ENCODE results near the gene KRT27.
A peak's percentile ranks its signal among the peaks of the same experiment; 100 is the strongest.
"Not testable (repeated sequence)": the region's sequence is repeated elsewhere in the genome, so short reads cannot be mapped to it uniquely, and the experiment has no call there.

Gene KRT27

DNA sequence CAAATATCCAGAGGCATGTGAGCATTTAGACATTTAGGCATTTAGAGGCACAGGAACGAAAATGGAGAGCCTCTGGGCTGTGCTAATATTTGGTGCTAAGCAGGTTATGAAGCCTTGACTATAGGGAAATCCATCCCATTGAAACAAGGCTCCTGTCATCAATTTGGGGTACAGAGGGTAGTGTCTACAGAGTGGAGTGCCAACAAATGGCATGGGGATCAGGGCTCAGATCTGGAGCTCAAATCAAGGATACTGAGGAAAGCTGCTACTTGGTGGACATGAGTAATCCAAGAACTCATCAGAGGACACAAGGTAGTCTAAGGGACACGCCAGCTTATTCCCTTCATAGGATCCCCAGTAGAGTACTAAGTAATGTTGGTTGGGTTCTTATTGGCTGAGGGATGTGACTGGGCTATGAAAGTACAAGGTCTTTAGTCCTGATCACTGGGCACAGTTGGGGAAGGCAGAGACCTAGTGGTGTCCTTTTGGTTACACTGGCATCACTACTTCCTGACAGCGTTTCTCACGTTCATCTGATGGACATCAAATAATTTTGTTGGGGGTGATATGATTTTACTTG is 34.8 kb upstream of the KRT27 start:
- H3K36me3 Mint-ChIP-seq: peaks cover 14% of the 10 kb centered on the region
- peak overlapping the region; percentile 95 for H3K4me3 Mint-ChIP-seq
- no peak overlapping the region for H3K27ac Mint-ChIP-seq
- H3K9me3 Mint-ChIP-seq (ENCODE audit: low read depth): no peaks in the 10 kb centered on the region
- peaks cover 14% of the 10 kb centered on the region for H3K27me3 Mint-ChIP-seq
- H3K4me1 Mint-ChIP-seq (ENCODE audit: low read depth): peaks cover 18% of the 10 kb centered on the region

DNA sequence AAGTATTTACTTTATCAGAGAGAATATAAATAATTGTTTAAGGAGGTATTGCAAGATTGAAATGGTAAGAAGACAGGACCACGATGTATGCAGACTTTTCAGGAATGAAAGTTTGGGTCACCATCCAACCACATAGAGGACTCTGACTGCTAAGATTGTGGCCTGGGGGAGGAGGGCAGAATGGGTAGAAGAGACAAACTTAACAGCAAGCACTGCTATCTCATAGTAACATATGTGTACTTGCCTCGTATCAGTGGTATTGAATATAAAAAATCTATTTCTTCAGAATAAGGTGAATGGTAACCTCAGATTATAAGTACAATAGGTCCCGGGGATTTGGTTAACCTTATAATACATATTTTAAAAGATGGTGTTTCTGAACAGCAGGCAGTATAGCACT is 34.2 kb upstream of the KRT27 start:
- Mint-ChIP-seq H3K36me3 (peaks cover 14% of the 10 kb centered on the region), H3K27ac (no peak overlapping the region), H3K27me3 (peaks cover 17% of the 10 kb centered on the region), H3K4me3 (peak overlapping the region; percentile 95), H3K4me1 (ENCODE audit: low read depth) (peaks cover 18% of the 10 kb centered on the region), H3K9me3 (ENCODE audit: low read depth) (no peaks in the 10 kb centered on the region)

DNA sequence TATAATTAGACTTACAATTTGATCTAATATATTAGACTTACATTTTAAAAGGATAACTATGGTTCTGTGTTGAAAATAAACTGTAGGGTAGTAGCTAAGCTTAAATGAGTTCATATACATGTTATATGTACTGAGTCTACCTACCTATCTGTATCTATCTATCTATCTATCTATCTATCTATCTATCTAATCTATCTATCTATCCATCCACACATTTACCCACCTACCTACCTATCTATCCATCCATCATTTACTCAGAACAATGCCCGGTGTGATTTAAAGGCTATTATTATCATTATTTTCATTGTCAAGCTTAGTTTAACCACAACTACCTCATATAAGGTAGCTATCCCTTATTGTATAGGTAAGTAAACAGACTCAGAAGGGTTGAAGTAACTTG is 33.0 kb upstream of the KRT27 start:
- Mint-ChIP-seq H3K27me3 (peaks cover 24% of the 10 kb centered on the region), H3K4me3 (no peak overlapping the region), H3K4me1 (ENCODE audit: low read depth) (peaks cover 16% of the 10 kb centered on the region), H3K27ac (no peak overlapping the region), H3K36me3 (peaks cover 14% of the 10 kb centered on the region), H3K9me3 (ENCODE audit: low read depth) (no peaks in the 10 kb centered on the region)

DNA sequence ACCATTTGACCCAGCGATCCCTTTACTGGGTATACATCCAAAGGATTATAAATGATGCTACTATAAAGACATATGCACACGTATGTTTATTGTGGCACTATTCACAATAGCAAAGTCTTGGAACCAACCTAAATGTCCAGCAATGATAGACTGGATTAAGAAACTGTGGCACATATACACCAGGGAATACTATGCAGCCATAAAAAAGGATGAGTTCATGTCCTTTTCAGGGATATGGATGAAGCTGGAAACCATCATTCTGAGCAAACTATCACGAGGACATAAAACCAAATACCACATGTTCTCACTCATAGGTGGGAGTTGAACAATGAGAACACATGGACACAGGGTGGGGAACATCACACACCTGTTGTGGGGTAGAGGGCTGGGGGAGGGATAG is 32.3 kb upstream of the KRT27 start:
- H3K9me3 Mint-ChIP-seq (ENCODE audit: low read depth); H3K4me3 Mint-ChIP-seq; H3K27ac Mint-ChIP-seq: not testable (repeated sequence)
- H3K4me1 Mint-ChIP-seq (ENCODE audit: low read depth): peaks cover 10% of the 10 kb centered on the region
- peaks cover 31% of the 10 kb centered on the region for H3K27me3 Mint-ChIP-seq
- H3K36me3 Mint-ChIP-seq: peaks cover 14% of the 10 kb centered on the region

DNA sequence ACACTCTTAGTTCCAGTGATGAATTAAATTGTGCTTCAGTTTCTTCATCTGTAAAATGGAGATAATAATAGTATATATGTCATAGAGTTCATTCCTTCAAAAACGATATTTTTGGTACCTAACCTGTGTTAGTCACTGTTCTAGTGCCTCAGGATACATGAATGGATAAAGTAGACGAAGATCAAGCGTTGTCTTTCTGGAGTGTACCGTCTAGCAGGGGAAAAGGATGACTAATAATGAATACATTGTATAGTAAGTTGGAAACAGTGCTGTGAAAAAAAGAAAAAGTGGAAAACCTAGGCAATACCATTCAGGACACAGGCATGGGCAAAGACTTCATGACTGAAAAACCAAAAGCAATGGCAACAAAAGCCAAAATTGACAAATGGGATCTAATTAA is 31.5 kb upstream of the KRT27 start:
- Mint-ChIP-seq H3K36me3 (peaks cover 14% of the 10 kb centered on the region), H3K4me3 (no peak overlapping the region), H3K27ac (no peak overlapping the region), H3K9me3 (ENCODE audit: low read depth) (no peaks in the 10 kb centered on the region), H3K4me1 (ENCODE audit: low read depth) (peaks cover 8% of the 10 kb centered on the region), H3K27me3 (peaks cover 37% of the 10 kb centered on the region)

DNA sequence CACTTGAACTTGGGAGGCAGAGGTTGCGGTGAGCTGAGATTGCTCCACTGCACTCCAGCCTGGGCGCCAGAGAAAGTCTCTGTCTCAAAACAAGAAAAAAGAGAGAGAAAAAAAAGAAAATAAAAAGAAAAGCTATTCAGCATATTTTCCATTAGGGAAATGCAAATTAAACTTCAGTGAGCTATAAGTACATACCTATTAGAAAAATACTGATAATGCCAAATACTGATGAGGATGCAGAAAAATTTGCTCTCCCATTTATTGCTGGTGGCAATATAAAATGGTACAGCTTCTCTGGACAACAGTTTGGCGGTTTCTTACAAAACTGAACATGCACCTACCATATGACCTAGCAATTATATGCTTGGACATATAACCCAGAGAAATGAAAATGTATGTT is 30.3 kb upstream of the KRT27 start:
- H3K36me3 Mint-ChIP-seq: peaks cover 10% of the 10 kb centered on the region
- no peak overlapping the region for H3K27ac Mint-ChIP-seq
- no peak overlapping the region for H3K4me3 Mint-ChIP-seq
- no peaks in the 10 kb centered on the region for H3K9me3 Mint-ChIP-seq (ENCODE audit: low read depth)
- peaks cover 3% of the 10 kb centered on the region for H3K4me1 Mint-ChIP-seq (ENCODE audit: low read depth)
- peaks cover 42% of the 10 kb centered on the region for H3K27me3 Mint-ChIP-seq

DNA sequence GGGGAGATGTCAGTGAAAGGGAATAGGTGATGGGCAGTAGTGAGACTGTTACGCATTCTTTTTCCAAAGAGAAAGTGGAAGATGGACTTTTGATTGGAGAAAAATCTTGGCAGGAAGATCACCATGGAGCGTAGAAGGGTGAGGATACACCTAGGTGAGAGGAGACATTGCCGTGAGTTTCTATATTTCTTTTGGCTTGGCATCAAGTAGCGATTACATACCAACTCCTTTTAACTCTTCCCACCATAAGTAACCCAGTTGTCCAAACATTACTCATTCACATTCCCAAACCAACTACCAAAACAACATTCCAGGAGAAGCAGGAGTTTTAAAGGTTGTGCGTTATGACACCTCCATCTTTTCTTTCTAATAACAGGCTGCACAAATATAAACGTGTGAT is 28.1 kb upstream of the KRT27 start:
- Mint-ChIP-seq H3K27me3 (peaks cover 52% of the 10 kb centered on the region), H3K27ac (no peak overlapping the region), H3K4me3 (no peak overlapping the region), H3K36me3 (no peaks in the 10 kb centered on the region), H3K4me1 (ENCODE audit: low read depth) (no peaks in the 10 kb centered on the region), H3K9me3 (ENCODE audit: low read depth) (no peaks in the 10 kb centered on the region)

DNA sequence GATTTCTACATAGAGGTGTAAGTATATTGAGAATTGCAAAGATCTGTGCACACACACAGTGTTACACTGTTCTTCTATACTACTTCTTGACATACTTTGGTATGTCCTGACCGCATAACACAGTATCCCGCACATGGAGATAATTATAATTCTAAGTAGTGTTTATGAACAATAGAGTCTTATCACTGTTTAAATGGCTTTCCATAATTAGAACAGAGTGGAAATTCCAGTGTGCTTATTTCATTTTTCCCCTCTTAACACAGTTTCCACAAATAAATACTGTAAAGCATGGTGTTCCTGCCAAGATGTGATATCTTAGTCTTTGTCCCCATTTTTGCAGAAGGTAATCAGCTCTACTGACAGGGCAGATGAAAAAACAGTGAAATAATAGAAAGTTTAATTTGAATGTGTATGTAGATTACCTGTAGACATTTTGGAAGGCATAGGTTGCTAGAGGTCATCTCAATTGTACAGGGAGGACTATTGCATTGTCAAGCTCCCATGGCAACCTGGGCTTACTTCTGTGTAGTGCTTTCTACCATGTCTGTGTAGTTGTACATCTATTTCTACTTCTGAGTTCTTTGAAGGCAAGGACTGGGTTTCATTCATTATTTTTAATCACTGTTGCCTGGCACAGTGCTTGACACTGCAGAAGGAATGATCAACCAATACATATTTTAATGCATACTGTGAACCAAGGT is 27.5 kb upstream of the KRT27 start:
- Mint-ChIP-seq H3K36me3 (peaks cover 3% of the 10 kb centered on the region), H3K27me3 (peaks cover 56% of the 10 kb centered on the region), H3K27ac (no peak overlapping the region), H3K9me3 (ENCODE audit: low read depth) (no peaks in the 10 kb centered on the region), H3K4me1 (ENCODE audit: low read depth) (no peaks in the 10 kb centered on the region), H3K4me3 (no peak overlapping the region)

DNA sequence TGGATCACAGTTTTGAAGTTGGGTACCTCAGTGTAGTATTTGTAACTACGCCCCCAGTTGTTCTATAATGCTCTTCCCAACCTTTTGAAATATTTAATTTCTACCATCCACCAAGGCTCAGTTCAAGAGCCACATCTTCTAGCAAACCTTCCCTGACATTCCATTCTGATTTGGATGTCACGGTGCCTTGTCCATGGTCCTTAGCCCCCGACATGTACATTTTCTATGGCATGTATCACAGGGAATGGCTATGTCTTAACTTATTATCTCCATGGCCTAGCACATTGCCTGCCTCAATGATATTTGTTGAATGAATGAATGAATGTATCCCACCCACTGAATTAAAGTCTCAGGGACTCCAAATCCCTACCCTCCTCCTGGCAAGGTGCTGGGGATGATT is 23.8 kb upstream of the KRT27 start:
- Mint-ChIP-seq H3K36me3 (peaks cover 3% of the 10 kb centered on the region), H3K27ac (no peak overlapping the region), H3K9me3 (ENCODE audit: low read depth) (no peaks in the 10 kb centered on the region), H3K27me3 (peaks cover 44% of the 10 kb centered on the region), H3K4me1 (ENCODE audit: low read depth) (peaks cover 3% of the 10 kb centered on the region), H3K4me3 (no peak overlapping the region)

DNA sequence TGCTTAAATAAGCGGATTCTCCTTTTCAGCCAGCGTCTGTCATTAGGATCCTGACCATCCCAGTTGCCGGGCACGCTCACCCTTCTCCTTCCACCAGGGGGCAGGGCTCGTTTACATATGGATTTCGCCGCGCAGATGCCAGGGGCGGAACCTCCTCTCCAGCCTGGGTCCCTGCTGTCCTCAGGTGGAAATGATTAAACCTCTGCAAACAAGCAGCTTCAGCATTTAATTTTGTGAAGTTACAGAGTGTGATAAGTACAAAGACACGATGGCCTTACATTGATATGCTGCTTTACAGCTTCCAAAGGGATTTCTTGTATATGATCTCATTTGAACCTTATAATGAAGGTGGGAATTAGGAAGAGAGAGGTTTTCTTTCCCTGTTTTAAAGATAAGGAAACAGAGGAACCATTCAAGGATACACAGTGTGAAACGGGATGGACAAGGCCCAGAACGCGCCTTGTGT is 21.3 kb upstream of the KRT27 start:
- Mint-ChIP-seq H3K27me3 (peaks cover 30% of the 10 kb centered on the region), H3K9me3 (ENCODE audit: low read depth) (no peaks in the 10 kb centered on the region), H3K4me1 (ENCODE audit: low read depth) (peaks cover 3% of the 10 kb centered on the region), H3K36me3 (peaks cover 3% of the 10 kb centered on the region), H3K27ac (no peak overlapping the region), H3K4me3 (no peak overlapping the region)

DNA sequence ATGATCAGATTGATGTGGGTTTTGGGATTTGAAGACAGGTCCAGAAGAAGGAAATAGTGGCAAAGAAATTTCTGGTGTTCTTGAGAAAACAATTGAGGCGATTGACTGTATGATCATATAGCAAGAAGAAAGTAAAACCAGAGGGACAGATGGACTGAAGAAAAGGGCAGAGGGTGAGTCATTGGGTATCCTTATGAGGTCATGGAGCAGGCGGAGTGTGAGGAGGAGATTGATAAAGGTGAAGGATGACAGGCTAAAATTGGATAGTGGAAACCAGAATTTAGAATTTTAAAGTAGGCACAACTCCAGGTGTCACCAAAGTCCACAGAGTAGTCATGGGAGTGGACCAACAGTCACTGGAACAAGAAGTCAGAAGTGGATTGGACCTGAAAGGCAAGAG is 18.8 kb upstream of the KRT27 start:
- no peak overlapping the region for H3K27ac Mint-ChIP-seq
- no peaks in the 10 kb centered on the region for H3K9me3 Mint-ChIP-seq (ENCODE audit: low read depth)
- no peak overlapping the region for H3K4me3 Mint-ChIP-seq
- peaks cover 22% of the 10 kb centered on the region for H3K27me3 Mint-ChIP-seq
- H3K36me3 Mint-ChIP-seq: peaks cover 3% of the 10 kb centered on the region
- peaks cover 3% of the 10 kb centered on the region for H3K4me1 Mint-ChIP-seq (ENCODE audit: low read depth)

DNA sequence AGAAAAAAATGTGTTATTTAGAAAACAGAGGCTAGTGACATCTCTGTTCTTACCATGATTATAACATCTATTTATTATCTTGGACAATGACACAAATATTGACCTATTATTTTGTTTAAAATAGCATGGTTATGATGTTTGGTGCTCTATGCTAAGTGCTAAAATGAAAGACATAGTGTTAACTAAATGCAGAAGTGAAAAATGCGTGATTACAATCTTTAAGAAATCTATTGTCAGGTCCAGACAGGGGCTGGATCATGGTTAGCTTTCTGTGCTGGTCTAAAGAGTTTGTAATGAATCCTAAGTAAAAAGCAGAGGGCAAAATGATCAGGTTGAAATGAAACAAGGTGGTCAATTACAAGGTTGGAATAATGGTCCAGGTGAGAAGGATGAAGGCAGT is 18.0 kb upstream of the KRT27 start:
- Mint-ChIP-seq H3K4me3 (no peak overlapping the region), H3K9me3 (ENCODE audit: low read depth) (no peaks in the 10 kb centered on the region), H3K36me3 (peaks cover 3% of the 10 kb centered on the region), H3K4me1 (ENCODE audit: low read depth) (peaks cover 3% of the 10 kb centered on the region), H3K27ac (no peak overlapping the region), H3K27me3 (peaks cover 20% of the 10 kb centered on the region)

DNA sequence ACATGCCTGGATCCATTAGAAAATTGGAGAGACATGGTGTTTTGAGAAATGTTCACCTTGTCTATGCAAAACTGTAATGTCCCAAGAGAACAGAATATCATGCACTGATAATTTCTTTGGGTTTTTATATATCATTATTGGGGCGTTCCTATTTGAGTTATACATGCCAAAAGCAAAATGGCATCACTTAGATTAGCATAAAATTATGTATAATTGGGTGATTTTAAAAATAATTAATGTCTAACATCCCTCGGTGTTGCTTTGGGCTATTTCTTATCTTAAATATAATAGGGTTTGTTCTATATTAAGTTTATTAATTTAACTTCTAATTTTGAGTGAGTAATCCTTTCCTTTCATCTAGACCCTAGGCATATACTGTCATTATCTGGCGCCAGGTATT is 17.5 kb upstream of the KRT27 start, which contains the start of gene KRT28:
Gene KRT28, minus strand, starts transcription at position 101 of the 400 bp plus-strand sequence. Its CDS starts 66 bp downstream, at position 35.
- Mint-ChIP-seq H3K36me3 (no peaks in the 10 kb centered on the region), H3K9me3 (ENCODE audit: low read depth) (no peaks in the 10 kb centered on the region), H3K27ac (no peak within 1 kb of the TSS), H3K27me3 (peaks cover 15% of the 10 kb centered on the region), H3K4me1 (ENCODE audit: low read depth) (peaks cover 3% of the 10 kb centered on the region), H3K4me3 (no peak within 1 kb of the TSS)

DNA sequence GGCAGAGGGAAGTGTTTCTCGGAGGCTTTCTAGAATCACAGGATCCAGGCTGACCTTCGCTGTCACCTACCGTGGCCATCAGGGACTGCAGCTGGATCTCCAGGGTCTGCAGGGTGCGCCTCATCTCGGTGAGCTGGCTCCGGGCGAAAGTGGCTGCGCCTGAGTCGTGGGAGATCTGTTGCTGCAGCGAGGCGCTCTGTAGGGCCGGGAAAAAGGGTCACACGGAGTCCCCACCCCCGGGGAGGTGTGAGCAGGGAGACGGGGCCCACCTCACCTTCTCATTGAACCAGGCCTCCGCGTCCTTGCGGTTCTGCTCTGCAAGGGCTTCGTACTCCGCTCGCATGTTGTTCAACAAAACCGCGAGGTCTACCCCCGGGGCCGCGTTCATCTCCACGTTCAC is 14.5 kb upstream of the KRT27 start:
- no peaks in the 10 kb centered on the region for H3K4me1 Mint-ChIP-seq (ENCODE audit: low read depth)
- no peak overlapping the region for H3K27ac Mint-ChIP-seq
- no peaks in the 10 kb centered on the region for H3K36me3 Mint-ChIP-seq
- H3K27me3 Mint-ChIP-seq: peaks cover 14% of the 10 kb centered on the region
- H3K9me3 Mint-ChIP-seq (ENCODE audit: low read depth): no peaks in the 10 kb centered on the region
- H3K4me3 Mint-ChIP-seq: no peak overlapping the region

DNA sequence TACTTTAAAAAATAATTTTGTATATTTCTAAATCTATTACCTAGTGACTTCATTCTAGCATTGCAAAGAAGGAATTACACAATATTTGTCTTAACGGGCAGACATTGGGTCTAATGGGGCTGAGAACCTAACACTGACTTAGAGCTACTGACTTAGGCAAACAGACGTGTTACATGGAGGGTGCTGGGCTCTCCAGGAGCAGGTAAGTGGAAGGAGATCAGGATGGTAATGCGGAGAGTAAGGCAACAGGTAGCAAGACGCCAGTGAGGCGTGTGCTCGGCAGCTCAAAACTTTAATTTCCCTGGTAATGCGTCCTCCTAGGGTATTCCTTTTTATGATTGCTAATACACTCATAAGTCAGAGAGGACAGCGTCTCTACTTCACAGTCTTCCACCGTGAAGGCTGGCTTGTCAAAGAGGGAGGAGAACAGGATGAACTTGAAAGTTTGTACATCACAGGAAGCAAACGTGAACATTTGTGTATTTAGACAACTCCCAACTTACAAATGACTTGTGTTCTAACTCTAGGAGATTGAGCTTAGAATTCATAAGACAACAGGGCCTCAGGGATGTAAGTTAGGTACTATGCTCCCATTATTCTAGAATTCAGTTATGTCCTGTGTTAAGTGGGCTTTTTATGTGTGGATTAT is 12.8 kb upstream of the KRT27 start:
- no peaks in the 10 kb centered on the region for H3K9me3 Mint-ChIP-seq (ENCODE audit: low read depth)
- no peak overlapping the region for H3K4me3 Mint-ChIP-seq
- peaks cover 14% of the 10 kb centered on the region for H3K27me3 Mint-ChIP-seq
- H3K4me1 Mint-ChIP-seq (ENCODE audit: low read depth): no peaks in the 10 kb centered on the region
- no peak overlapping the region for H3K27ac Mint-ChIP-seq
- no peaks in the 10 kb centered on the region for H3K36me3 Mint-ChIP-seq

All from activated naive CD8-positive, alpha-beta T cell (primary cell).